CD4-positive, CD25-positive, alpha-beta regulatory T cell (primary cell): ENCODE measurements around the gene ACACA. TPM values are rescaled to one million over a fixed set of nuclear protein-coding genes. Genes with fewer than 3 reads are reported as not detected.

Source experiments
- ATAC-seq, 2 donors: fragments of 150-1000 bp; cut with Tn5 transposase; one replicate each; pipeline ENCODE4 v1.10.0; 2021; ENCODE audit warnings: low read depth in 2 of 2, moderate number of reproducible peaks in 2 of 2, moderate library complexity in 1 of 2
- DNase-seq, 3 donors: peaks; one replicate each; pipeline versions ENCODE4 v3.0.0 to v3.0.0-alpha.2; 2012 to 2022; ENCODE audit warnings: mixed read lengths in 1 of 3
- H3K27ac ChIP-seq: one replicate; pipeline ENCODE4 v1.7.0; 2013; ENCODE audit warnings: mild to moderate bottlenecking, low read length; ENCODE audit not compliant: insufficient read depth, poor library complexity, severe bottlenecking
- H3K27me3 ChIP-seq: one replicate; pipeline ENCODE4 v1.7.0; 2013; ENCODE audit warnings: low read length; ENCODE audit not compliant: control insufficient read depth, insufficient read depth
- H3K36me3 ChIP-seq: one replicate; pipeline ENCODE4 v1.7.0; 2013; ENCODE audit warnings: mild to moderate bottlenecking, low read length, moderate library complexity; ENCODE audit not compliant: control insufficient read depth, insufficient read depth
- H3K4me1 ChIP-seq: 2 replicates; pipeline ENCODE4 v1.7.0; 2013; ENCODE audit warnings: mild to moderate bottlenecking, low read length; ENCODE audit not compliant: insufficient read depth, control insufficient read depth, poor library complexity, severe bottlenecking
- H3K4me3 ChIP-seq: one replicate; pipeline ENCODE4 v1.7.0; 2013; ENCODE audit warnings: low read depth, mild to moderate bottlenecking, low read length, moderate library complexity
- H3K9me3 ChIP-seq, 2 experiments: 1 replicate in 1 of 2; 2 replicates in 1 of 2; pipeline ENCODE4 v1.7.0; 2013; ENCODE audit warnings: low read length in 2 of 2, mild to moderate bottlenecking in 1 of 2, moderate library complexity in 1 of 2; ENCODE audit not compliant: control insufficient read depth in 2 of 2
- H3K27ac Mint-ChIP-seq, 3 donors: one replicate each; pipeline ENCODE4 v1.8.0; 2020 to 2022; ENCODE audit warnings: mild to moderate bottlenecking in 3 of 3, mixed read lengths in 3 of 3, moderate library complexity in 2 of 3
- H3K27me3 Mint-ChIP-seq: one replicate; pipeline ENCODE4 v1.8.0; 2022; ENCODE audit warnings: mild to moderate bottlenecking, mixed read lengths
- H3K36me3 Mint-ChIP-seq: one replicate; pipeline ENCODE4 v1.8.0; 2020; ENCODE audit warnings: mixed read lengths
- H3K4me1 Mint-ChIP-seq, 4 donors: one replicate each; pipeline ENCODE4 v1.8.0; 2020 to 2022; ENCODE audit warnings: mixed read lengths in 4 of 4, mild to moderate bottlenecking in 1 of 4
- H3K4me3 Mint-ChIP-seq, 4 donors: one replicate each; pipeline ENCODE4 v1.8.0; 2020 to 2022; ENCODE audit warnings: mild to moderate bottlenecking in 4 of 4, mixed read lengths in 4 of 4, moderate library complexity in 3 of 4
- H3K9me3 Mint-ChIP-seq, 7 donors: one replicate each; pipeline ENCODE4 v1.8.0; 2020 to 2022; ENCODE audit warnings: mixed read lengths in 7 of 7, mild to moderate bottlenecking in 3 of 7, moderate library complexity in 2 of 7
- polyA plus RNA-seq, 4 donors: library from polyadenylated mRNA; unstranded; fragments of 300-500 nt; fragmentation: Illumina TruSeq; gene quantifications; one replicate each; pipeline ENCODE4 v1.2.3, GENCODE V29; 2021
- total RNA-seq: library from RNA; stranded (reverse); gene quantifications from one replicate; pipeline ENCODE4 v1.2.3, GENCODE V29; 2022

ACACA gene
- total and polyA plus RNA-seq, 5 donors from 2014 or later = 7.4 to 42.9 (median 9.6) TPM

GRCh38 chr17:37299257-37299980 is 107.2 kb downstream of the ACACA start:
- Histone ChIP-seq H3K4me1 (no peaks in the 10 kb centered on the region), H3K27ac (no peak overlapping the region), H3K27me3 (no peaks in the 10 kb centered on the region), H3K9me3 (no peaks in the 10 kb centered on the region), H3K36me3 (no peaks in the 10 kb centered on the region), H3K4me3 (no peak overlapping the region)
- DNase-seq (no peak), ATAC-seq (no peak)
- Mint-ChIP-seq H3K4me3 (no peak overlapping the region), H3K27ac (peak overlapping the region in 1 of 3 donors; percentile 31), H3K36me3 (peaks cover 7% of the 10 kb centered on the region), H3K4me1 (peaks cover 8 to 25% (median 11%) of the 10 kb centered on the region in 4 donors), H3K9me3 (no peaks in the 10 kb centered on the region), H3K27me3 (no peaks in the 10 kb centered on the region)

GRCh38 chr17:37295888-37296287 is 110.7 kb downstream of the ACACA start:
- H3K27me3 ChIP-seq = no peaks in the 10 kb centered on the region
- H3K9me3 Mint-ChIP-seq = no peaks in the 10 kb centered on the region
- no peak overlapping the region for H3K4me3 ChIP-seq
- no peak for DNase-seq
- H3K4me1 ChIP-seq = no peaks in the 10 kb centered on the region
- peaks cover 7 to 23% (median 16%) of the 10 kb centered on the region in 4 donors for H3K4me1 Mint-ChIP-seq
- H3K36me3 Mint-ChIP-seq = peaks cover 3% of the 10 kb centered on the region
- H3K27ac Mint-ChIP-seq = no peak overlapping the region
- no peaks in the 10 kb centered on the region for H3K36me3 ChIP-seq
- H3K27ac ChIP-seq = no peak overlapping the region
- no peaks in the 10 kb centered on the region for H3K9me3 ChIP-seq
- H3K27me3 Mint-ChIP-seq = no peaks in the 10 kb centered on the region
- H3K4me3 Mint-ChIP-seq = no peak overlapping the region
- no peak for ATAC-seq

- no peaks in the 10 kb centered on the region for H3K27me3 Mint-ChIP-seq
- Histone ChIP-seq H3K9me3 (no peaks in the 10 kb centered on the region), H3K4me1 (no peaks in the 10 kb centered on the region), H3K36me3 (no peaks in the 10 kb centered on the region), H3K27ac (no peak overlapping the region), H3K4me3 (no peak overlapping the region), H3K27me3 (no peaks in the 10 kb centered on the region)
- ATAC-seq (no peak), DNase-seq (no peak)
- H3K36me3 Mint-ChIP-seq = peaks cover 3% of the 10 kb centered on the region
- H3K9me3 Mint-ChIP-seq = no peaks in the 10 kb centered on the region
- peaks cover under 1 to 20% (median 11%) of the 10 kb centered on the region in 4 donors for H3K4me1 Mint-ChIP-seq
- H3K4me3 Mint-ChIP-seq = no peak overlapping the region
- H3K27ac Mint-ChIP-seq = peak overlapping the region in 2 of 3 donors; percentile 26 to 57
Observed at GRCh38 chr17:37294888-37295287, 111.7 kb downstream of the ACACA start.

- Histone ChIP-seq H3K36me3 (no peaks in the 10 kb centered on the region), H3K27ac (no peak overlapping the region), H3K27me3 (no peaks in the 10 kb centered on the region), H3K4me1 (no peaks in the 10 kb centered on the region), H3K4me3 (no peak overlapping the region), H3K9me3 (no peaks in the 10 kb centered on the region)
- DNase-seq (no peak), ATAC-seq (no peak)
- H3K27me3 Mint-ChIP-seq = no peaks in the 10 kb centered on the region
- H3K4me3 Mint-ChIP-seq = no peak overlapping the region
- H3K9me3 Mint-ChIP-seq = no peaks in the 10 kb centered on the region
- peaks cover 8% of the 10 kb centered on the region for H3K36me3 Mint-ChIP-seq
- H3K27ac Mint-ChIP-seq = no peak overlapping the region
- peaks cover 0 to 21% (median 9%) of the 10 kb centered on the region in 4 donors for H3K4me1 Mint-ChIP-seq
Observed at GRCh38 chr17:37293770-37294169, 112.9 kb downstream of the ACACA start.

- peaks cover 8% of the 10 kb centered on the region for H3K36me3 Mint-ChIP-seq
- H3K27me3 ChIP-seq = no peaks in the 10 kb centered on the region
- no peak overlapping the region for H3K27ac ChIP-seq
- ATAC-seq = no peak
- H3K36me3 ChIP-seq = no peaks in the 10 kb centered on the region
- no peaks in the 10 kb centered on the region for H3K4me1 ChIP-seq
- peaks cover 0 to 19% (median 9%) of the 10 kb centered on the region in 4 donors for H3K4me1 Mint-ChIP-seq
- peak in 1 of 3 donors; percentile 49 for DNase-seq
- peak overlapping the region in 2 of 3 donors; percentile 20 to 67 for H3K27ac Mint-ChIP-seq
- no peaks in the 10 kb centered on the region for H3K9me3 ChIP-seq
- H3K9me3 Mint-ChIP-seq = no peaks in the 10 kb centered on the region
- no peak overlapping the region for H3K4me3 ChIP-seq
- H3K27me3 Mint-ChIP-seq = no peaks in the 10 kb centered on the region
- peak overlapping the region in 1 of 4 donors; percentile 49 for H3K4me3 Mint-ChIP-seq
Observed at GRCh38 chr17:37292429-37293139, 114.1 kb downstream of the ACACA start.

- H3K4me1 Mint-ChIP-seq = peaks cover 3 to 26% (median 10%) of the 10 kb centered on the region in 4 donors
- H3K4me3 Mint-ChIP-seq = no peak overlapping the region
- H3K27me3 Mint-ChIP-seq = no peaks in the 10 kb centered on the region
Observed at GRCh38 chr17:37291351-37291750, 115.3 kb downstream of the ACACA start.

GRCh38 chr17:37286430-37286829 is 120.2 kb downstream of the ACACA start:
- ATAC-seq (no peak), DNase-seq (no peak)
- Mint-ChIP-seq H3K4me1 (peaks cover 11 to 45% (median 31%) of the 10 kb centered on the region in 4 donors), H3K9me3 (peaks cover 0 to 2% (median 0%) of the 10 kb centered on the region in 7 donors), H3K36me3 (peaks cover 27% of the 10 kb centered on the region), H3K27me3 (no peaks in the 10 kb centered on the region), H3K27ac (peak overlapping the region in 2 of 3 donors; percentile 8 to 51), H3K4me3 (no peak overlapping the region)
- H3K27ac ChIP-seq = no peak overlapping the region
- peaks cover 2% of the 10 kb centered on the region for H3K36me3 ChIP-seq
- H3K4me1 ChIP-seq = peaks cover 25% of the 10 kb centered on the region
- H3K9me3 ChIP-seq = no peaks in the 10 kb centered on the region
- H3K4me3 ChIP-seq = no peak overlapping the region
- no peaks in the 10 kb centered on the region for H3K27me3 ChIP-seq

More at GRCh38 chr17:37291351-37291750, 115.3 kb downstream of the ACACA start:
- Histone ChIP-seq H3K36me3 (no peaks in the 10 kb centered on the region), H3K4me1 (no peaks in the 10 kb centered on the region), H3K4me3 (no peak overlapping the region), H3K27me3 (no peaks in the 10 kb centered on the region), H3K27ac (no peak overlapping the region), H3K9me3 (no peaks in the 10 kb centered on the region)
- ATAC-seq (no peak), DNase-seq (no peak)
- peaks cover 8% of the 10 kb centered on the region for H3K36me3 Mint-ChIP-seq
- no peak overlapping the region for H3K27ac Mint-ChIP-seq
- H3K9me3 Mint-ChIP-seq = no peaks in the 10 kb centered on the region
